ENCODE measurements around the gene PCLAF.
A peak's percentile ranks its signal among the peaks of the same experiment; 100 is the strongest.
"Not testable (repeated sequence)": the region's sequence is repeated elsewhere in the genome, so short reads cannot be mapped to it uniquely, and the experiment has no call there.

Gene PCLAF, protein sequence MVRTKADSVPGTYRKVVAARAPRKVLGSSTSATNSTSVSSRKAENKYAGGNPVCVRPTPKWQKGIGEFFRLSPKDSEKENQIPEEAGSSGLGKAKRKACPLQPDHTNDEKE

DNA sequence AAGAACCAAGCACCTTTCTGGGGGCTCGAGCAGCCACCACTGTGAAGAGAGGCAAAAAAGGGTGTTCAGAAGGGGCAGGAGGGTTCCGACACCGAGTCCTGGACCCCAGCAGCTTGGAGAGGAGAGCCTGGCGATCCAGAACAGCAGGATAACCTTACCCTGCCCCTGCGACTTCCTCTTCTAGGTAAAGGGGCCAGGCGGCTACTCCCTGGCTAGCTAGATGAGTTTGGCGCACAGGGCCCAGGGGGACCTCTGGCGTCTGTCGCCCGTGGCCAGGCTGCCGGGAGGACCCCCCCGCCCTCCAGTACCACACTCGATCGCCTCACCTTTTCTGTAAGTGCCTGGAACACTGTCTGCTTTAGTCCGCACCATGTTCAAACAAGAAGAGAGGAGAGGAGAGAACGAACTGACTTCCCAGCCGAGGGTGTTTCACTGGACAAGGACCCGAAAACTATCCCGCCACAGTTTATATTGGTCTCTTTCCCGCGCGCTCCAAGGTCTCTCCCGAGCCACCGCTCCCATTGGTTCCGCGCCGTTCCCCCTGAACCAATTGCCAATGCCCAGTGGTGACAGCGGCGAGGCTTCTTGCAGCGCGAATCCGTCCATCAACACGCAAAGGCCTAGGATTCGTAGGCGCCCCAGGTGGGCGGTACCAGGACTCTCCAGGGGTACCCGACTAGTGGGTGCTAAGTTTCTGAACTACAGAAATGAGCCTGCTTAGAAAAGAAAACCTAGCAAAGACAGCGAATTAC is at the start of gene PCLAF:
Gene PCLAF, minus strand, starts transcription at position 442 of the 752 bp plus-strand sequence. Its CDS starts 70 bp downstream, at position 372.
- DNase-seq (ENCODE audit: low spot score) = peak; percentile 99

DNA sequence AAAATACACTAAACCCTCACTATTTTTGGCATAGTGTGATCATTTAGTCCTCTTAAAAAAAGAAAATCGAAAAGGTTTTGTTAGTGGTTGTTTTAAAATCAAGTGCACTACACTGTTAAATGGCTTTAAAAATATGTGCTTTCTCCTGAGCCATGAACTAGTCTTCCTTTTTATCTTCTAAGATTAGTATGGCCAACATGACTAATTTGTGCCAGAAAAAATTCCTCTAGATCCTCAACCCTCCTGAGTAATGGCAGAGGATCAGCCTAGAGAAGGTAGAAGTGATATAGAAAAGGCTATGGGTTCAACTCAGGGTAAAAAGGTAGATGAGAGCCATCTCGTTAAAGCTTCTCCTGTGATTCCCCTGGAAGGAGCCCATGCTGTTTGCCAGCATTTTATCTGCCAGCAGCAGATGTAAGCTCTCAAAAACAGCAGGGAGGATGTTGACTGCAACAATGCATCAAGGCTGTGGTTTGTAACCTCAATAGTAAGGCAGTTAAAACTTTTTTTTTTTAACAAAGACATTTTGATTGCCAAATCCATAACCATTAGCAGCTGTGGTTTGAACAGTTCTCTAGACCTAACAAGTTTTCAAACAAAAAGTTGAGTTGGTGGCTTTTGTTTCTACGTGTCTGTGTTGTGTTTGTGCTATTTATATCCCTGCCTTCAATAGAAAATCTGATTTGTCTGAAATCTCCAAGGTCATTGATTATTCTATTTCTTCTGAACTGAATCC is 48.9 kb upstream of the PCLAF start:
- DNase-seq (ENCODE audit: low spot score) = no peak

DNA sequence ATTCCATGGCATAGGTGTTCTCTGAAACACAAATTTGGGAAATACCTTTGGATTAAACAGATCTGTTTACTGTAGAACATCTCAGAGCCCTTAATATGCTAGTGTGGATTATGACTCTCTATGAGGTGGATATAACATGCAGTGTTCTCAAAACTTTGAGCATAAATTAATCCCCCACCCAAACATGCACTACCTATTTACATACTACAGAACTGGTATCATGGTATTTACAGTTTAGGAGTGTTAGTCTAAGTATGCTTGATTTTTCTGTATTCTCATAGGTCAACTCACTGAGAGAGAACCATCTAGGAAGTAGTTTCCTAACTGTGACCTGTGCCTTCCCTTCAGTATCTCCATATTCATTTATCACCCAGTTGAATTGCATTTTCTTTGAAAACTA is 48.2 kb upstream of the PCLAF start:
- DNase-seq (ENCODE audit: low spot score) = no peak

DNA sequence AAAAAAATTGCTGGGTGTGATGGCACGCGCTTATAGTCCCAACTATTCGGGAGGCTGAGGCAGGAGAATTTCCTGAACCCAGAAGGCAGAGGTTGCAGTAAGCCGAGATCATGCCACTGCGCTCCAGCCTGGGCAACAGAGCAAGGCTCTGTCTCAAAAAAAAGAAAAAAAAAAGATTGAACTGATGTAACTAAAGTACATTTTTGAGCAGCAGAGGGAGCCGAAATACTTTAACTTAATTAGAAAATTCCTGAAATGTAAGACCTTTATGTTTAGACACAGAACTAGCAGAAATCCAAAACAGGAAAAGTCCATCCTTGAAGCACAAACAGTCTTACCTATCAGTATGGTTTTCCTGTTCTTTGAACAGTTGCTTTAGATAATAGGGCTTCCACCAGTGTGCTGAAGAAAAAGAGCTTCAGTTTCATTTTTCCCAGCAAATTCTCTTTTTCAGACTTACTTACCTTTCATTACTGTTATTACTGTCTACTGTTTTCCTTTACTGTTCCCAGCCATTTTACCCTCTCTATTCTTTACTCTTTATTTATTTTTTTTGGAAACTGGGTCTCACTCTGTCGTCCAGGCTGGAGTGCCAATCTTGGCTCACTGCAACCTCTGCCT is 45.7 kb upstream of the PCLAF start:
- peak; percentile 15 for DNase-seq (ENCODE audit: low spot score)

DNA sequence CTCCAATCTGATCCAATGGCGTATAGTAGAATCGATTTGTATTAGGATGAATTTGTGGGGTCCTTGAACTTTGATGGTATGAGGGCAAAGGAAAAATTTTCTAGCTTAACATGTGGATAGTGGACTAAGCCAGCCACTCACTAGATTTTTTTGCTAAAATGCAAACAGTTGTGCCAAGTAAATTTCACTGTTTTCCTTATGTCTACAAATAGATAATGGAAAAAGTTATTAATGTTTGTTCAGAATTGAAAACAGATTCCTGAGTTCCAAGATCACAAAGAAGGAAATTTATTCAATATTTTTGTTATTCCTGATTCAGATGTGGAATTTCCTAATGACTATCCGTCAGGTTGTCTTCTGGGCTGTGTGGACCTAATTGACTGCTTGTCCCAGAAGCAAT is 44.0 kb upstream of the PCLAF start:
- no peak for DNase-seq (ENCODE audit: low spot score)

DNA sequence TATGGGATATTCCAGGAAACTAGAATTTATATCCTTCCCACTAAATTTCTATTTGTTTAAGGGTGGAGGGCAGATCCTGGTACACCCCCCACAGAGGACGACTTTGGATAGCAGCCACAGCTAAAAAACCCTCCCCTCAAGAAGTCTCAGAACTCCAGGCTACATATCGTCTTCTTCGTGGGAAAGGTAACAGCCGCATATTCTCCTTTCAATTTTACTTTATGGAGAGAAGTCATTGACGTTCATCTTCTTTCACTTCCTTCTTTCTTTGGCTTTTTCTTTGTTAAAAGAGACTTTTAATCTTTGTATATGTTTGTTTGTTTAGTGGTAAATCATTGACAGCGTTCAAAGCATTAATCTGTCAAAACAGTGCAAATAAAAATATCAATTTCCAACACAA is 42.7 kb upstream of the PCLAF start:
- DNase-seq (ENCODE audit: low spot score) = no peak

DNA sequence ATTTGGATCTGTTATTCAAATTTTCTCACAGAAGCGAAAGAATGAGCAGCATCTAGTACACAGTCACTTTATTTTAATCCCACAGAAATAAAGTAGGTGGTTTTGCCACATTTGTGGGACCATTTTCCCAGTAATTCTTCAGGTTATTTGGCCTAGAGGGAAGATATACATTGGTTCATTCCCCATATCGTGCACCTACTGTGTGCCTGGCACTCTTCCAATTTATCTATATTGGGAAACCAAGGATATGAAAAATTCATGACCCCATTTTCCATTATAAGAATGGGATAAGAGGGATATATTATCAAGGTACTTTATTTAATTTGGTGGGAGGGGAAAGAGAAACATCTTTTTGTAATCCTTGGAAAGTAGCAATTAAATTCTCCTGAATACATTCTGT is 41.5 kb upstream of the PCLAF start:
- no peak for DNase-seq (ENCODE audit: low spot score)

DNA sequence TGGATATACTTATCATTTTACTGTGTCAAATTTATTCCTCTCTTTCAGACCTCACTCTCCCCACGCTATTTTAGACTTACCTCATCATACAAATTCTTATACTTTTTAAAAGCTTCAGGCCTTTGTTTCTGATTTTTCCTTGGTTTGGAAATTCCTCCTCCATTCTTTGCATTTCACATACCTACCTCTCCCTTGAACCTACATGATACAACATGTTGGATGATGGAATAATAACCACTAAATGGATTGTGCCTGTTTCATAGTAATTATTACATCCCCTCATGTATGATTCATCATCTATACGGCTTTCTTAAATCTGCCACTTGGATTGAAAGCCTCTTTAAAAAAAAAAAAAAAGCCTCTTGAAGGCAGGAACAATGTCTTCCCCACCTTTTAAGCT is 31.0 kb upstream of the PCLAF start:
- no peak for DNase-seq (ENCODE audit: low spot score)

DNA sequence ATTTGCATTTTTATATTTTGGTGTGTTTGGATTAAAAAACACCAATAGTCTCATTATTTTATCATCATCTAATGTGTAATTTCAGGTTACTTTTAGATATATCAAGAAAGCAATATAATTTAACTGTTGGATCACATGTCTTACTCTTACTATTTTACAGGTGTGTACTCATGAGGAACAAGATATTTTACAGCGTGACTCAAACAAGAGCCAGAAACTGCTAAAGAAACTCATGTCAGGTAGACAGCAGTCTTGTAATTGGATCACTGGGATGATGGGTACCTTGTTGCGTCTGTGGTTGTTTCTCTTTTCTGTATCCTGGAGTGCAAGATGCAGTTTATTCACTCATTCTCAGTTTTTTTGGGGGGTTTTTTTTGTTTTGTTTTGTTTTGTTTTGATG is 19.3 kb upstream of the PCLAF start:
- no peak for DNase-seq (ENCODE audit: low spot score)

DNA sequence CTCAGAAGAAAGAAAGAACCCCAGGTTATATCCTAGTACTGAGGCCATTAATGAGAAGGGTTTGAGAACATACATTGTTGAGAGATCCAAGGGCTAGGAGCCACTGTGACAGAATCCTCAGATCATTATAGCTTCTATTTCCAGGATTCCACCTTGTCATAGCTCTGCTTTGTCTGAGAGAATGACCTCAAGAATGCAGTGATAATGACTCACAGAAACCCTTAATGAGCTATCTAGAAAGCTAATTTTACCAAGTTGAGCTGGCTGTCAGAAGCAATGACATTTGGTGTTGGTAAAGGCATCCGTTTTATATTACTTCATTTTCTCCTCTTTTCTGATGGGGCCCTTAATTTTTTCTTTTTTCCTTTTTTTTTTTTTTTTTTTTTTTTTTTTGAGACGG is 17.3 kb upstream of the PCLAF start:
- no peak for DNase-seq (ENCODE audit: low spot score)

DNA sequence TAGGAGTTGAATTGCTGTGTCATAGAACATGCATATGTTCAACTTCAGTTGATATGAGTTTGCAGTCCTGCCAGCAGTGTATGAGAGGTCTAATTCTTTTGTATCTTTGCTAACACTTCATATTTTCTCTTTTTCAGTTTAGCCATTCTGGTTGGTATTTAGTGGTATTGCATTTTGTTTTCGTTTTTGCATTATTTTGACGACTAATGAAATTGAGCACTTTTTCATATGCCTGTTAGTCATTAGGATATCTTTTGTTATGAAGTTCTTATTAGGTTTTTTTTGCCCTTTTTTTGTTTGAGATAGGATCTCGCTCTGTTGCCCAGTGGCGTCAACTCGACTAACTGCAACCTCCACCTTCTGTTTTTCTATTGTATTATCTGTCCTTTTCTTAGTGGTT is 15.5 kb upstream of the PCLAF start:
- no peak for DNase-seq (ENCODE audit: low spot score)

DNA sequence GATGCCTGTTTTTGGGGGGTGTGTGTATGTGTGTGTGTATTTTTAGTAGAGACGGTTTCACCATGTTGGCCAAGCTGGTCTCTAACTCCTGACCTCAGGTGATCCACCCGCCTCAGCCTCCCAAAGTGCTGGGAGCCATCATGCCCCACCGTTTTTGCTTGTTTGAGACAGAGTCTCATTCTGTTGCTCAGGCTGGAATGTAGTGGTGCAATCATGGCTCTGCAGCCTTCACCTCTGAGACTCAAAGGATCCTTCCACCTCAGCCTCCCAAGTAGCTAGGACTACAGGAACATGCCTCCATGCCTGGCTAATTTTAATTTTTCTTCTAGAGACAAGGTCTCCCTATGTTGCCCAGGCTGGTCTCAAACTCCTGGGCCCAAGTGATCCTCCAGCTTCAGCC is 11.2 kb upstream of the PCLAF start:
- not testable (repeated sequence) for DNase-seq (ENCODE audit: low spot score)

DNA sequence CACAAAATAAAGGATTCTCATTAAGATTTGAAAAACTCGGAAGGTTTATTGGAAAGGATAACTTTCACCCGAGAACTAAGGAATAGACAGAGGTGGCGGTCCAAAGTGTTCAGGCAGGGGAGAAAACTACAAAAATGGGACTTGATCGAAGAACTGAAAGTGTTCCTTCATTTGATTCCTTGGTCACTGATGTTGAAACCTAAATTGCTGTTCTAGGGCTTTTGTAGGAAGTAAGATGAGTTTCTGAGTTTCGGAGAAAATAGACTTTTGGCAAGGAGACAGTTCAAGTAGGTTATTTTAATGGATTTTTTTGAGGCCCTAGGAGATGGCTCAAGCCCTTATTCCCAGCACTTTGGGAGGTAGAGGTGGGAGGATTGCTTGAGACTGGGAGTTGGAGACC is 7.8 kb upstream of the PCLAF start:
- no peak for DNase-seq (ENCODE audit: low spot score)

DNA sequence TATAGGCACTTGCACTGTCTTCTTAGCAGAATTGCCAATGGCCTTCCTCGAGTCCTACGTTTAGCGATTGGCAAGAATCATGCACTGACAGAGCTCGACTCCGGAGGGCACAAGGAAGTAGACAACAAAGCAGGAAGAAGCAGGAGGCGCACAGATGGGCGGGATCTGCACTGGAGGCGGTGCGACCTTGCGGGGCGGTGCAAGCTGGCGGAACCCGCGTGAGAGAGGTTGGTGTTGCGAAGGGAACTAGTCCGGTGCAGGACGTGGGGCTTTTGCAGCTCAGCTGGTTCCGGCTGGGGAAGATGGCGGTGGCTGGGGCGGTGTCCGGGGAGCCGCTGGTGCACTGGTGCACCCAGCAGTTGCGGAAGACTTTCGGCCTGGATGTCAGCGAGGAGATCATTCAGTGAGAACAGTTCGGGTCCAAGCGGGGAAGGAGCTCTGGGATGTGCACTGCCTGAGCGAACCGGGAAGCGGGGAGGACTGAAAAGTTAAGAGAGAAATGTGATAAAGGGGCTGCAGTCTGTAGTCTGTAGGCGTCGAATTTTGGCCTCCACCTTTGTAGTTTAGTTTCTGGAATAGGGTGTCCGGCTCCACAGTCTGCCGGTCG is 6.4 kb upstream of the PCLAF start, which contains the start of gene TRIP4:
Gene TRIP4, plus strand, starts transcription at position 275 of the 607 bp plus-strand sequence. Its CDS starts 28 bp downstream, at position 303.
- peak; percentile 99 for DNase-seq (ENCODE audit: low spot score)

DNA sequence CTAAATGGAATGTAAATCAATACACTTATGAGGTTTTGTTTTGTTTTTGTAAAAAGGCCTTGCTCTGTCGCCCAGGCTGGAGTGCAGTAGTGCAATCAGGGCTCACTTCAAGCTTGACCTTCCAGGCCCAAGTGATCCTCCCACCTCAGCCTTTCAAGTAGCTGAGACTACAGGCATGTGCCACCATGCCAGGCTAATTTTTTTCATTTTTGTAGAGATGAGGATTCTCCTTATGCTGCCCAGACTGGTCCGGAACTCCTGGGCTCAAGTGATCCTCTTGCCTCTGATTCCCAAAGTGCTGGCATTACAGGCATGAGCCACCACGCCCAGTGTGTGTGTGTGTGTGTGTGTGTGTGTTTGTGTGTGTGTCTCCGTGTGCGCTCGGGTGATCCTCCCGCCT is 5.0 kb upstream of the PCLAF start:
- no peak for DNase-seq (ENCODE audit: low spot score)

DNA sequence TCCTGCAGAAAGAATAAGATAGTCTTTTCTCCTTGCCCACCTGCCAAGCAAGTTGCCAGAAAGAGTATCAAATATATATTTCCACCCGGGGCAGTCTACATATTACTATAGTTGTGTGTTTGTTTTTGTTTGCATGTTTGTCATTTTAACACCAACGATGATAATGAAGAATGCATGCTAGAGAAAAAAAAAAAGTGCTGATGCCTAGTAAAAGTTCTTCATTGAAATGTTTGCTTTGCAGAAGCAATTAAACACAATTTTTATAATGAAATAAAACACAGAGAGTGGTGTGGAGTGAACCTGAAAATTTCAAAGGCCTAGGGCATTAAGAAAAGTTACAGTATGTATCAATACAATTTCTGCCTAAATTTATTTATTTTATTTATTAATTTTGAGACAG is 2.5 kb upstream of the PCLAF start:
- no peak for DNase-seq (ENCODE audit: low spot score)

DNA sequence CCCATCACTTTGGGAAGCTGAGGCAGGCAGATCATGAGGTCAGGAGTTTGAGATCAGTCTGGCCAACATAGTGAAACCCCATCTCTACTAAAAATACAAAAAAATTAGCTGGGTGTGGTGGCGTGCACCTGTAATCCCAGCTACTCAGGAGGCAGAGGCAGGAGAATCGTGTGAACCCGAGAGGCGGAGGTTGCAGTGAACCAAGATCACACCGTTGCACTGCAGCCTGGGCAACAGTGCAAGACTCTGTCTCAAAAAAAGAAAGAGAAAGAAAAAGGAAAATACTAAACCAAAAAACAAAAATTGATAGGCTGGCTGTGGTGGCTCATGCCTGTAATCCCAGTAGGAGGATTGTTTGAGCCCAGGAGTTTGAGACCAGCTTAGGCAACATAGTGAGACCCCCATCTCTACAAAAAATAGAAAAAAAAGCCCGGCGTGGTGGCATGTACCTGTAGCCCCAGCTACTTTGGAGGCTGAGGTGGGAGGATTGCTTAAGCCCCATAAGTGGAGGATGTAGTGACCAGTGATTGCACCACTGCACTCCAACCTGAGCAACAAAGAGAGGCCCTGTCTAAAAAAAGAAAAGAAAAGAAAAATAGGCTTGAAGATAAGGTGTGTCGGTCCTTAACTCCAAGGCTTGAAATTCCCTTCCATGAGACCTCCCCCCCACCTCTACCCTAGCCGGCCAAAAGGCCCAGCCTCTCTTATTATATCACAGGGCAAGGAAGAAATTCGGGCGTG is 941 bp downstream of the PCLAF start:
- not testable (repeated sequence) for DNase-seq (ENCODE audit: low spot score)

DNA sequence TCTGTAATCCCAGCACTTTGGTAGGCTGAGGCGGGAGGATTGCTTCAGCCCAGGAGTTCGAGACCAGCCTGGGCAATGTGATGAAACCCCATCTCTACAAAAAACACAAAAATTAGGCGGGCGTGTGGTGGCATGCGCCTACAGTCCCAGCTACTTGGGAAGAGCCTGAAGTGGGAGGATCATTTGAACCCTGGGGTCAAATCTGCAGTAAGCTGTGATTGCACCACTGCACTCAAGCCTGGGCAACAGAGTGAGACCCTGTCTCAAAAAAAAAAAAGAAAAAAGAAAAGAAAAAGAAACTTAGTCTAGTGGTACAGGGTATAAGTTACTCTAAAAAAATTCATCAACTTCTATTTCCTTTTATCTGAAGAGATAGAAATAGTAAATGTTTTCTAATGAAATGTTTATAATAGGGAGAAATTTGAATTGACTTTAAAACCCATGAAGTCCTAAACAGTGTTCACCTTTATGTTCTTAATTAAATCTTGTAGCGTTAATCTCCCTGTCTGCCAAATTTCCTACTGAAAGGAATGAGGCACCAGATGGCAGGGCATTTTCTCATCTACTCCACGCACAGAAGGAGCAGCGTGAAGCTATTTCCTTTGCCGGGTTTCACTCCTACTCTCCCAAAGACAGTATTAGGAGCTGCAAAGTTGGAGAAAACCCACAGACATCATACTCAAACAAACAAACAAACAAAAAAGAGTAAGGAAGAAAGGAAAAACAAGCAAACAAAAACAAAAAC is 1.9 kb downstream of the PCLAF start:
- no peak for DNase-seq (ENCODE audit: low spot score)

DNA sequence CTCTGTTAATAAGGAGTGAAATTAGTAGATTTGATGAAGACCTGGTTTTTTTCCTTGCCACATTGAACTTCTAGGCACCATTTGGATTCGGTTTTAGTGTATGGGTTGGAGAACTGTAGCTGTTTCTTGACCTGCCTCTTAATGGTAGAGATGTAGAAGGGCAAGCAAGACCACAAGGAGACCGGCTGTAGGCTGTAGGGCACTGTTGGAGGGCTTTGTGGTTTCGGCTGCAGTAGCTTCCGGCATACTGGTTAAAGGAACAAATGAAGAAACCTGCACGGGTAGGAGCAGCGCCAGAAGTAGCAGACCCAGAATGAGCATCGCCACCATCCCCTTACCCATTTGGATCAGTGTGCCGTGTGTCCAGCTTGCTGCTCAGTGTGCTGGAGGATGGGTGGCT is 7.9 kb downstream of the PCLAF start:
- no peak for DNase-seq (ENCODE audit: low spot score)

DNA sequence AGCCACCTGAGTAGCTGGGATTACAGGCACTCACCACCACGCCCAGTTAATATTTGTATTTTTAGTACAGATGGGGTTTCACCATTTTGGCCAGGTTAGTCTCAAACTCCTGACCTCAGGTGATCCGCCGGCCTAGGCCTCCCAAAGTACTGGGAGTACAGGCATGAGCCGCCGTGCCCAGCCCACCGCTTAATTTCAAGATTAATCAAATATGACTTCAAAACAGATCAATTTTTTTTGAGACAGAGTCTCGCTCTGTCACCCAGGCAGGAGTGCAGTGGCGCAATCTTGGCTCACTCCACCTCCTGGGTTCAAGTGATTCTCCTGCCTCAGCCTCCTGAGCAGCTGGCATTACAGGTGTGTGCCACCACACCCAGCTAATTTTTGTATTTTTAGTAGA is 9.9 kb downstream of the PCLAF start:
- DNase-seq (ENCODE audit: low spot score) = not testable (repeated sequence)

DNA sequence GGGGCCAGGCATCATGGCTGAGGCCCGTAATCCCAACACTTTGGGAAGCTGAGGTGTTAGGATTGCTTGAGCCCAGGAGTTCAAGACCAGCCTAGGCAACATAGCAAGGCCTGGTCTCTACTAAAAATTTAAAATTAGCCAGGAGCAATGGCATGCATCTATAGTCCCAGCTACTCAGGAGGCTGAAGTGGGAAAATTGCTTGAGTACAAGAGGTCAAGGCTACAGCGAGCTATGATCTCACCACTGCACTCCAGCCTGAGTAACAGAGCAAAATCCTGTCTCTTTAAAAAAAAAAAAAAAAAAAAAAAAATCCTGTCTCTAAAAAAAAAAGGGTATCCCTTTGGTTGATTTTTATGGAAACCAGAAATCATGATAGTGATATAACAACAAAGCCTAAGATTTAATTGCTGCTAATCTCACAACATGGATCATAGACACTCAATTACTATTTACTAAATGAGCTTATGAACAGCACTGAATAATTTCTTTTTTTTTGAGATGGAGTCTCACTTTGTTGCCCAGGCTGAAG is 12.1 kb downstream of the PCLAF start:
- no peak for DNase-seq (ENCODE audit: low spot score)
